ENCODE results near the gene SEPTIN2. TPM values are rescaled to one million over a fixed set of nuclear protein-coding genes. Genes with fewer than 3 reads are reported as not detected.
"Not testable (repeated sequence)": the region's sequence is repeated elsewhere in the genome, so short reads cannot be mapped to it uniquely, and the experiment has no call there.

SEPTIN2 gene
- total RNA-seq, 1 donor from 2014 or later, result 466 TPM

DNA sequence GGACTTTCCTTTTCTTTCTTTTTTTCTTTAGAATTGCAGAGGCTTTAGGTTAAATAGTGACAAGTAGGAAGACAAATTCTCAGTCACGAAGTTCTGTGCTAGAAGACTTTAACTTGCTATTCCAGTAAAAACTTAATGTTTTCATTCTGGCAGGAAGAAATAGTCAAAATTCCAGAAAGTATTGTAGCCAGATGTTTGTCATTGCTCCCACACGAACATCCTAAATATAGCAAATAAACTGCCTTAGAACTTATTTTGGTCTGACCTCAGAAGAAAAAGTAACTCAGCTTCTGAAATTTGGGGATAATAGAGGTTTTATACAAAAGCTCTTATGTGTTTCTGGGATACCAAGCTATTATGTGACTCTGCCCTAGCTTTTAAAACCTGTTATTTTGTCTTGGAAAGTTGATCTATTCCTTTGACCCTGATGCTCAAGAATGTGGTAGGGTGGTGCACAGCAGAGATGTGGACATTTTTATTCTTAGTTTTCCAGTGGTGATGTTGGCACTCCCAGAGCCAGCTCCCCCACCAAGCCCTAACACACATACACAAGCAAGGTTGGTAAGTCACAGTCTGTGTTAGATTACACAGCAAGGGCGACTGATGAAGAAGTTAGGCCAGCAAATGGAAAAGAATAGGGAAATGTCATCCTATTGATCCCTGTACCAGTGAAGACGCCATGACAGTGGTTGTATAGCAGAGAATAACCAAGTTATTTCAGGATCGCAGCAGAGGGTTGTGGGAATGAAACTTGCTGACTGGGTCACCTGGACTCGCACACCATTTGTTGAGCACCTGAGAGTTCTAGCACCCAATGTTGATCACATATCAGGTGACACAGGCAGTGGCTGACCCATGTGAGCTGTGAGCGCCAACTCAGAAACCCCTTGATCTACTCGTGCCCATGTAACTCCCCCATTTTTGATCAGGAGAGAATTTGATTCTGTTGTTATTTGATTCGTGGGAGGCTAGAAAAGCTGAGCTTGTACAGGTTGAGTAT lies 64.1 kb downstream of the SEPTIN2 start:
- H3K27ac Mint-ChIP-seq (ENCODE audit: unreplicated experiment), result no peak overlapping the region
- no peaks in the 10 kb centered on the region for H3K9me3 Mint-ChIP-seq
- H3K4me3 Mint-ChIP-seq, result no peak overlapping the region
- no peak for DNase-seq (ENCODE audit: low read depth, low spot score)
- H3K36me3 Mint-ChIP-seq (ENCODE audit: low read depth), result peaks cover 7% of the 10 kb centered on the region
- no peaks in the 10 kb centered on the region for H3K27me3 Mint-ChIP-seq (ENCODE audit: low read depth)
- TF ChIP-seq, protein P1, sequence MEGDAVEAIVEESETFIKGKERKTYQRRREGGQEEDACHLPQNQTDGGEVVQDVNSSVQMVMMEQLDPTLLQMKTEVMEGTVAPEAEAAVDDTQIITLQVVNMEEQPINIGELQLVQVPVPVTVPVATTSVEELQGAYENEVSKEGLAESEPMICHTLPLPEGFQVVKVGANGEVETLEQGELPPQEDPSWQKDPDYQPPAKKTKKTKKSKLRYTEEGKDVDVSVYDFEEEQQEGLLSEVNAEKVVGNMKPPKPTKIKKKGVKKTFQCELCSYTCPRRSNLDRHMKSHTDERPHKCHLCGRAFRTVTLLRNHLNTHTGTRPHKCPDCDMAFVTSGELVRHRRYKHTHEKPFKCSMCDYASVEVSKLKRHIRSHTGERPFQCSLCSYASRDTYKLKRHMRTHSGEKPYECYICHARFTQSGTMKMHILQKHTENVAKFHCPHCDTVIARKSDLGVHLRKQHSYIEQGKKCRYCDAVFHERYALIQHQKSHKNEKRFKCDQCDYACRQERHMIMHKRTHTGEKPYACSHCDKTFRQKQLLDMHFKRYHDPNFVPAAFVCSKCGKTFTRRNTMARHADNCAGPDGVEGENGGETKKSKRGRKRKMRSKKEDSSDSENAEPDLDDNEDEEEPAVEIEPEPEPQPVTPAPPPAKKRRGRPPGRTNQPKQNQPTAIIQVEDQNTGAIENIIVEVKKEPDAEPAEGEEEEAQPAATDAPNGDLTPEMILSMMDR (conservative IDR thresholded peaks at IDR 0.05), result no peak
- H3K4me1 Mint-ChIP-seq, result peaks cover 15% of the 10 kb centered on the region

DNA sequence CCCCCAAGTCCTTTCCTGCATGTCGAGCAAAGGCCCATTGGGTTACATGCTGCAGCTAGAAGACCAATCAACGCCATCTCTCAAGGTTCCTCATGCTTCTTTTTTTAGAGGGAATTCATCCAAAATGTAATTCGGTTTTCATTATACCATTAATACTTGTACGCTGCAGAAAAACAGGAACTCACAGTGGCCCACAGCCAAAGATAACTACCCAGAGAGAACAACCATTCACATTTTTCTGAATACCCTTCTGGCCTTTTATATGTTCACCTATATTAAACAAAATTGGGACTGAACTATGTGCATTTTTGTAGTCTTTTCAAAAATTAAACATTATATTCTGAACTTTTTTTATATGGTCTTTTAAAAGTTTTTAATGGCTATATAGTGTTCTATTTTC lies 66.1 kb downstream of the SEPTIN2 start:
- H3K4me1 Mint-ChIP-seq, result peaks cover 21% of the 10 kb centered on the region
- TF ChIP-seq, protein P1 (conservative IDR thresholded peaks at IDR 0.05), result no peak
- no peaks in the 10 kb centered on the region for H3K9me3 Mint-ChIP-seq

DNA sequence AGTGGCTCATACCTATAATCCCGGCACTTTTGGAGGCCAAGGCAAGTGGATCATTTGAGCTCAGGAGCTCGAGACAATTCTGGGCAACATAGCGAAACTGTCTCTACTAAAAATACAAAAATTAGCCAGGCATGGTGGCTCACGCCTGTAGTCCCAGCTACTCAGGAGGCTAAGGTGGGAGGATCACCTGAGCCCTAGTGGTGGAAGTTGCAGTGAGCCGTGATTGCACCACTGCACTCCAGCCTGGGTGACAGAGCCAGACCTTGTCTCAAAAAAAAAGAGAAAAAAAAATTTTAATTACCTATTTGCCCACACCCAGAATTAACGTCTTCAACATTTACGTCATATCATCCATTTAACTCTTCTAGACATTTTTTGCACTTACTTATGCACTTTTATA lies 69.7 kb downstream of the SEPTIN2 start:
- not testable (repeated sequence) for H3K4me1 Mint-ChIP-seq; H3K4me3 Mint-ChIP-seq; H3K9me3 Mint-ChIP-seq; H3K27me3 Mint-ChIP-seq (ENCODE audit: low read depth); DNase-seq (ENCODE audit: low read depth, low spot score); H3K27ac Mint-ChIP-seq (ENCODE audit: unreplicated experiment)
- TF ChIP-seq, protein P1 (conservative IDR thresholded peaks at IDR 0.05), result peak; percentile 20
- H3K36me3 Mint-ChIP-seq (ENCODE audit: low read depth), result peaks cover 13% of the 10 kb centered on the region

More for the DNA sequence above, 66.1 kb downstream of the SEPTIN2 start:
- no peak overlapping the region for H3K27ac Mint-ChIP-seq (ENCODE audit: unreplicated experiment)
- H3K4me3 Mint-ChIP-seq, result no peak overlapping the region
- H3K27me3 Mint-ChIP-seq (ENCODE audit: low read depth), result no peaks in the 10 kb centered on the region
- no peak for DNase-seq (ENCODE audit: low read depth, low spot score)
- H3K36me3 Mint-ChIP-seq (ENCODE audit: low read depth), result peaks cover 7% of the 10 kb centered on the region

DNA sequence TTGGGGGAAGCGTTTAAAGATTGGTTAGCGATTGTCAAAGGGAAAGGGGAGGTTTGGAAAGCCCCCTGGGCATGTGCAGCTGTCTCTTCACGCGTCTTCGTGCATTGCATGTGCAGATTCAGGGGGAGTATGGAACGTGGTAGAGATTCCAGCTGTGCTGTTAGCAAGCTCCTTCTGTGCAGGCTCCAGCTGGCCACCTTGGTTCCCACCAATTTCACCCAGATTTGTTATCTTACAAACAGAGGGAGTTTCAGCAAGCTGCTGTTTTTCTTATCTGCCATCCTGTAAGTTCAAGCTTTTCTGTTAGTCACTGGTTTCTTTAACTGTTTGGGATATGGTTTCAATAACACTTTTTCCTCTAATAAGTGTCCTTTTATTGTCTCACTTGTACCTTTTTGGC lies 70.8 kb downstream of the SEPTIN2 start:
- Mint-ChIP-seq H3K9me3 (no peaks in the 10 kb centered on the region), H3K27ac (ENCODE audit: unreplicated experiment) (no peak overlapping the region), H3K36me3 (ENCODE audit: low read depth) (peaks cover 13% of the 10 kb centered on the region), H3K4me1 (peaks cover 8% of the 10 kb centered on the region), H3K27me3 (ENCODE audit: low read depth) (no peaks in the 10 kb centered on the region), H3K4me3 (no peak overlapping the region)
- TF ChIP-seq, protein P1 (conservative IDR thresholded peaks at IDR 0.05), result no peak
- DNase-seq (ENCODE audit: low read depth, low spot score), result no peak

DNA sequence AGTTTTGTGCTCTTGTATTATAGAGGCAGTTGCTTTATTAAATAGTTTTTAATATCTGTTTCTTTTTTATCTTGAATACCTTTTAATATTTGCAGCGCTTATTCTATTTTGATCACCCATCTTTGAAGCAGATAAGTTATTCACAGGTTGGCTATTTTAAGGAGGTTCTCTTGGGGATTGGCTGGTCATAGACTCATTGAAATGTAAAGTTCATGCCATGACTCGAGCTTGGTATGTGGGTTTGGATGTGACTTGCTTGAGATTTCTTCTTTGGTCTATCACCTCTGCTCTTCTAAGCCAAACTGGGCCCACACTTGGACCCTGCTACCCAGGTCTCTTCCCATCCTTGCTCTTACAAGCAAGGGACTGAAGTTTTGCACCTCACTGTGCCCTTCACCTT lies 74.0 kb downstream of the SEPTIN2 start:
- H3K27ac Mint-ChIP-seq (ENCODE audit: unreplicated experiment), result no peak overlapping the region
- no peak for DNase-seq (ENCODE audit: low read depth, low spot score)
- no peaks in the 10 kb centered on the region for H3K27me3 Mint-ChIP-seq (ENCODE audit: low read depth)
- TF ChIP-seq, protein P1 (conservative IDR thresholded peaks at IDR 0.05), result no peak
- no peaks in the 10 kb centered on the region for H3K9me3 Mint-ChIP-seq
- peaks cover 25% of the 10 kb centered on the region for H3K4me1 Mint-ChIP-seq
- no peak overlapping the region for H3K4me3 Mint-ChIP-seq
- peaks cover 9% of the 10 kb centered on the region for H3K36me3 Mint-ChIP-seq (ENCODE audit: low read depth)

Measured in neural crest cell (in vitro differentiated cells).